UCSD-AML1 (cell line): ENCODE results near the gene DYNC2I2.
"Not testable (repeated sequence)": the region's sequence is repeated elsewhere in the genome, so short reads cannot be mapped to it uniquely, and the experiment has no call there.

Source experiments
- DNase-seq: peaks from one replicate; lab custom pipeline; 2025; ENCODE audit not compliant: unreplicated experiment; lab: John Stamatoyannopoulos, UW

The DYNC2I2 gene

DNA sequence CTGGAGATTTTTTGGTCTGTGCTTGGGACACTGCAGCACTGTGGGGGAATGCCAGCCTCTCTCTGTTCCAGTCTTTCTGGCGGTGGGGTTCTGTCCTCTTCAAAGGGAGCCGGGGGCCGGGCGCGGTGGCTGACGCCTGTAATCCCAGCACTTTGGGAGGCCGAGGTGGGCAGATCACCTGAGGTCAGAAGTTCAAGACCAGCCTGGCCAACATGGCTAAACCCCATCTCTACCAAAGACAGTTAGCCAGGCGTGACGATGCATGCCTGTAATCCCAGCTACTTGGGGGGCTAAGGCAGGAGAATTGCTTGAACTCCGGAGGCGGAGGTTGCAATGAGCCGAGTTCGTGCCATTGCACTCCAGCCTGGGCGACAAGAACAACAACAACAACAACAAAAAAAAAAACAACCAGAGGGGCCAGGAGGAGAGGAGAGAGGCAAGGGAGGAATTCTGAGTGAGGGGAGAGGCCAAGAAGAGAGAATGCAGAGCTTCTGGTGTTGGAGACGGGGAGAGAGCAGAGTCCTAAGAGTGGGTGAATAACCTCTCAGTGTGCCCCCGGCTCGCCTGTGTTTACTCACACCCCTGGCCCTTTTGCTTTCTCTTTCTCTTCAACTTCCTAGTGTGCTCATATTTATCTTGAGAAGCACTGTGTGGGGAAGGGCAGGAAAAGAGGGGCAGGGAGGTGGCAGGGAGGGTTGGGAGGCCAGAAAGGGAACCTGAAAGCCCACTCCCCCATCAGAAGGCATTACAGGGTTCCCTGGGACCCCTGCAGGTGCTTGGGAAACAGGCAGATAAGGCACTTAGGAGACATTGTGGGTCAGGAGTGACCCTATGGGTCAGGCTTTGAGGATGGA is 29.2 kb upstream of the DYNC2I2 start:
- DNase-seq = peak; percentile 46

DNA sequence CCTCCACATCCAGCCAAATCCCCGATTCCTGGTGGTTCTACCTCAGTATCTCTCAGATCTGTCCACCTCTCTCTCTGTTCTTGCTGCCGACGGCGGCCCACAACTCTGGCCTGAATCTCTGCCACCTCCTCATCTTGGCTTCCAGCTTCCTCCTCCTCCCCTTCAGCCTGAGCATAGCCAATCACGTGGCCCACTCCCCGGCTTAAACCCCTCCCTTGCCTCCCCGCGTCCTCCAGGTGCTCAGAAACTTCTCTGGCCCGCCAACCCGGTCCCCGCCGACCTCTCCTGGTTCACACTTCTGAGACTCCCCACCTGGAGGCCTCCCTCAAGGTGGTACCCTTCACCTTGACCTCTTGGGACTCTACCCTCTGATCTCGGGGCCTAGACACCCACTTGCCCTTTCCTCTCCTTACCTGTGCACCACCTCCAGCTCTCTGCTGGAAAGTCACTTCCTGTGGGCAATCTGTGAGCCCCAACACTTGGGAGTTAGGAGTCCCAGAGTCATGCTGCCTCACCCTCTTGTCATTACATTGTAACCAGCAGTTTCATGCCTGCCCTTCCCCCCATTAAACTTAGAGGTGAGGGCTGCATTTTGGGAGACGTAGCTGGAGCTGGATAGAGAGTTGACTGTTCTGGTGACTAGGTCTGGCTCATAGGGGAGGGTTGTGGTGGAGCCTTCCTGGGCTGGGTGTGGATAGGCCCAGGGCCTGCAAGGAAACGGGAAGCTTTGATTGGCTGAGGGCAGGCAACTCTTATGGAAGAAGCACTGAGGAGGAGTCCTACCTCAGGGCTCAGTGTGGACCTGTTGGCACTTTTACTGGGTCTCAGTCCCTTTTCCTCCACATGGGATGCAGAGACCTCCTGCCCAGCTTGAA is 27.9 kb upstream of the DYNC2I2 start:
- DNase-seq = peak; percentile 68

- no peak for DNase-seq
These were observed 27.3 kb upstream of the DYNC2I2 start for GRCh38 chr9:128684065-128684324.

GRCh38 chr9:128683340-128684064 is 26.9 kb upstream of the DYNC2I2 start:
- peak; percentile 52 for DNase-seq

DNA sequence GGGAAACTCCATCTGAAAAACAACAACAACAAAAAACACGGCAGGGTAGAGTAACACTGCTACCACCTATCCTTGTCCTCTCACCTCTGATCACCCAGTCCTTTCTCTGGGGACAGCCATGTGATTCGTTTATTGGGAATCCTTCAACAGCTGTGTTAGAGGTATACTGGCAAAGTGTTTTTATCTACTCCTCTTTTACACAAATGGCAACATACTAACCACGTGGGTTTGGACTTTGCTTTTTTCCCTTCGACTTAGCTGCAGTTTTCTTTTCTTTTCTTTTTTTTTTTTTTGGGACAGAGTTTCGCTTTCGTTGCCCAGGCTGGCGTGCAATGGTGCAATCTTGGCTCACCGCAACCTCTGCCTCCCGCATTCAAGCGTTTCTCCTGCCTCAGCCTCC is 21.1 kb upstream of the DYNC2I2 start:
- DNase-seq = no peak

DNA sequence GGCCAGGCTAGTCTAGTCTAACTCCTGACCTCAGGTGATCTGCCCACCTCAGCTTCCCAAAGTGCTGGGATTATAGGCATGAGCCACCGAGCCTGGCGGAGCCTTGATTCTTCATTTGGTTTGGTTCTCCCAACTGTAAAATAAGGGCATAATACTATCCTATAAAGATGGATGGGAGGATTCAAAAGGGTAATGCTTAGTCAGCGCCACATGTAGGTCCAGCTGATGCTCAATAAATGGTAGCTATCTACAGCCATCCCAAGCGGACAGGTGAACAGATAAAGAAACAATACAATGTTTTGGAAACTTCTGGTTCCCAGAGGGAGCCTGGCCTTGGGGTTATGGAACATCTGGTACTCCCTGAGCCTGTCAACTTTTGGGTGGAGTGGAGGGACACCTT is 18.7 kb upstream of the DYNC2I2 start:
- no peak for DNase-seq

DNA sequence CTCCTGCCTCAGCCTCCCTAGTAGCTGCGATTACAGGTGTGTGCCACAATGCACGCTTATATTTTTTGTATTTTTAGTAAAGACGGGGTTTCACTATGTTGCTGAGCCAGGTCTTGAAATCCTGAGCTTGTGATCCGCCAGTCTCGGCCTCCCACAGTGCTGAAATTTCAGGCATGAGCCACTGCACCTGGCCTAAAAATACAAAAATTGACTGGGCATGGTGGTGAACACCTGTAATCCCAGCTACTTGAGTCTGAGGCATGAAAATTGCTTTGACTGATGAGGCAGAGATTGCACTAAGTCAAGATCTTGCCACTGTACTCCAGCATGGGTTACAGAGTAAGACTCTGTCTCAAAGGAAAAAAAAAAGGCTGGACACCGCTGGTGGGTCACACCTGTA is 13.1 kb upstream of the DYNC2I2 start:
- no peak for DNase-seq

DNA sequence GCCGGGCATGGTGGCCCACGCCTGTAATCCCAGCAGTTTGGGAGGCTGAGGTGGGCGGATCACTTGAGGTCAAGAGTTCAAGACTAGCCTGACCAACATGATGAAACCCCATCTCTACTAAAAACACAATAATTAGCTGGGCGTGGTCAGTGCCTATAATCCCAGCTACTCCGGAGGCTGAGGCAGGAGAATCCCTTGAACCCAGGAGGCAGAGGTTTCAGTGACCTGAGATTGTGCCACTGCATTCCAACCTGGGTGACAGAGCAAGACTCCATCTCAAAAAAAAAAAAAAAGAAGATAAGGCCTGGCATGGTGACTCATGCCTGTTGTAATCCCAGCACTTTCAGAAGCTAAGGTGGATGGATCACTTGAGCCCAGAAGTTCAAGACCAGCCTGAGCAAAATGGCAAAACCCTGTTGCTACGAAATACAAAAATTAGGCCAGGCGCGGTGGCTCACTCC is 9.9 kb upstream of the DYNC2I2 start:
- DNase-seq = not testable (repeated sequence)

GRCh38 chr9:128657796-128658195 is 1.1 kb upstream of the DYNC2I2 start:
- no peak for DNase-seq

GRCh38 chr9:128657344-128657704 is 677 bp upstream of the DYNC2I2 start:
- DNase-seq = no peak

DNA sequence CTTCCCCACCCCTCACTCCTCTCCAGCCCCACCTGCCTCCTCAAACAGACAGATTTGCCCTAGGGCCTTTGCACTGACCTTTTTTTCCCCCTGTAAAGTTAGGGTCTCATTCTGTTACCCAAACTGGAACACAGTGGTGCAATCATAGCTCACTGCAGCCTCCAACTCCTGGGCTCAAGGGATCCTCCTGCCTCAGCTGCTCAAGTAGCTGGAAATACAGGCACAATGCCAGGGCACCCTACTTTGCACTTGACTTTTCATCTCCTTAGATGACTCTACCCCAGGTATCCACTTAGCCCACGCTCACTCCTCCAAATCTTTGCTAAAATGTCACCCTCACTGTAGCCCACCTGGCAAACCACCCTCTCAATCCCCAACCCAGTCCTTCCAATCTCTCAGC is 2.2 kb downstream of the DYNC2I2 start:
- no peak for DNase-seq

GRCh38 chr9:128653908-128654307 is 2.7 kb downstream of the DYNC2I2 start:
- no peak for DNase-seq

- no peak for DNase-seq
These were observed 4.8 kb downstream of the DYNC2I2 start for GRCh38 chr9:128651798-128652197.

GRCh38 chr9:128648206-128648605 is 8.4 kb downstream of the DYNC2I2 start:
- DNase-seq = peak; percentile 66

- peak; percentile 24 for DNase-seq
These were observed 12.9 kb downstream of the DYNC2I2 start for GRCh38 chr9:128643519-128644300.

- no peak for DNase-seq
These were observed 13.9 kb downstream of the DYNC2I2 start for GRCh38 chr9:128642675-128643245.

DNA sequence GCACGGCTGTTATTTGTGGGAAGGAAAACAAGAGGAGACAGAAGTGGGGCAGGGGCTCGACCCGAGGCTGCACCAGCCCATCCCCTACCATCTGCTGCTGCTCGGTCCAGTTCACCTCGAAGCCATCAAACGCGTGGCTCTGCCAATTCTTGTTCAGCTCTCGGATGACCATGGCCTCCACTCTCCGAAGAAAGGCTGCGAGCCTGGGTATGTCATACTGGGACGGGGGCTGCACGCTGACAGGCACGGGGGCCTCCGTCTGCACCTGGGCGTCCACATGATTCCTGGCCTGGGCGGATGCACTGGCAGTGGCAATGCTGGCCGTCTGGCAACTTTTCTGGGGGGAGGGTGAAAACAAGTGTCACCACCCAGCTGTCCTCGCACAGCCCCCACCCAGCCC is 16.0 kb downstream of the DYNC2I2 start:
- DNase-seq = no peak

DNA sequence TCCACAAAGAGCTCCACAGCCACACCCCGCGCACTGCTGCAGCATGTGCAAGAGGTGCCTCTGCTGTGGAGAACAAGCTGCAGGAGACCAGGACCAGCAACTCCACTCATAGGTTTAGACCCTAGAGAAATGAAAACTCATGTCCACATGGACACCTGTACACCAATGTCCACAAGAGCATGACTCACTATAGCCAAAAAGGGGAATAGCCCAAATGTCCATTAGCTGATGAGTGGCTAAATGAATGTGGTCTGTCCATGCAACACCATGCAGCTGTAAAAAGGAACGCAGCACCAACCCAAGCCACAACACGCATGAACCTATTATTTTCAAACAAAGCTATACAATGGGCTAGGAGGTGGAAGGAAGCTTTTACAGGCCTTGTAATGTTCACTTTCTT is 18.1 kb downstream of the DYNC2I2 start:
- DNase-seq = no peak

DNA sequence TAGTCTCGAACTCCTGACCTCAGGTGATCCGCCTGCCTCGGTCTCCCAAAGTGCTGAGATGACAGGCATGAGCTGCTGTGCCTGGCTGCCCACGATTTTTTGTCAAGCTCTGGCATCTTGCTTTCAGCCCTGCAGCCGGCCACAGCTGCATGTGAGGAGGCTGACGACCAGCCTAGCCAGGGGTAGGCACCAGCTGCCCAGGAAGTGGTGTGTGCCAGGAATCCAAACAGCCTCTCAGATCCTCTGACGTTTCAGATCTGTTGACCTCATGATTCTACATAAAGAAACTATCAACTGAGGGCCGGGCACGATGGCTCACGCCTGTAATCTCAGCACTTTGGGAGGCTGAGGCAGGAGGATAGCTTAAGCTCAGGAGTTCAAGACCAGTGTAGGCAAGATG is 19.0 kb downstream of the DYNC2I2 start:
- no peak for DNase-seq
